Liver (tissue), 3 donors: ENCODE data around the gene PTK7.

Experiments used
- ATF3 ChIP-seq: IDR thresholded peaks from 2 replicates; pipeline ENCODE4 v1.6.1; 2016; ENCODE audit warnings: antibody characterized with exemption
- MAX ChIP-seq: IDR thresholded peaks from 2 replicates; pipeline ENCODE4 v1.6.1; 2016; ENCODE audit warnings: antibody characterized with exemption
- NR2F2 ChIP-seq: IDR thresholded peaks from 2 replicates; pipeline ENCODE4 v1.6.1; 2016; ENCODE audit warnings: antibody characterized with exemption
- RAD21 ChIP-seq, 2 donors: IDR thresholded peaks; 2 replicates each; pipeline ENCODE4 v1.6.1; 2016; ENCODE audit warnings: antibody characterized with exemption in 2 of 2, mild to moderate bottlenecking in 2 of 2
- REST ChIP-seq: IDR thresholded peaks from 2 replicates; pipeline ENCODE4 v1.6.1; 2016; ENCODE audit warnings: antibody characterized with exemption, mild to moderate bottlenecking
- SP1 ChIP-seq: IDR thresholded peaks from 2 replicates; pipeline ENCODE4 v1.6.1; 2018; ENCODE audit warnings: antibody characterized with exemption, mild to moderate bottlenecking
- TAF1 ChIP-seq: conservative IDR thresholded peaks from 2 replicates; pipeline ENCODE4 v1.6.1; 2016; ENCODE audit warnings: antibody characterized with exemption, mild to moderate bottlenecking
- YY1 ChIP-seq: IDR thresholded peaks from 2 replicates; pipeline ENCODE4 v1.6.1; 2016; ENCODE audit warnings: antibody characterized with exemption, mild to moderate bottlenecking
- TF ChIP-seq, protein P1 (sequence below): fragments of 150-350 bp; IDR thresholded peaks from 2 replicates; pipeline ENCODE4 v1.5.1; 2017; ENCODE audit warnings: improper control_type of control experiment, low read depth, low read length; ENCODE audit not compliant: missing input control
- donor health status: healthy.
- donor health status: healthy.

- TF ChIP-seq, protein P1, sequence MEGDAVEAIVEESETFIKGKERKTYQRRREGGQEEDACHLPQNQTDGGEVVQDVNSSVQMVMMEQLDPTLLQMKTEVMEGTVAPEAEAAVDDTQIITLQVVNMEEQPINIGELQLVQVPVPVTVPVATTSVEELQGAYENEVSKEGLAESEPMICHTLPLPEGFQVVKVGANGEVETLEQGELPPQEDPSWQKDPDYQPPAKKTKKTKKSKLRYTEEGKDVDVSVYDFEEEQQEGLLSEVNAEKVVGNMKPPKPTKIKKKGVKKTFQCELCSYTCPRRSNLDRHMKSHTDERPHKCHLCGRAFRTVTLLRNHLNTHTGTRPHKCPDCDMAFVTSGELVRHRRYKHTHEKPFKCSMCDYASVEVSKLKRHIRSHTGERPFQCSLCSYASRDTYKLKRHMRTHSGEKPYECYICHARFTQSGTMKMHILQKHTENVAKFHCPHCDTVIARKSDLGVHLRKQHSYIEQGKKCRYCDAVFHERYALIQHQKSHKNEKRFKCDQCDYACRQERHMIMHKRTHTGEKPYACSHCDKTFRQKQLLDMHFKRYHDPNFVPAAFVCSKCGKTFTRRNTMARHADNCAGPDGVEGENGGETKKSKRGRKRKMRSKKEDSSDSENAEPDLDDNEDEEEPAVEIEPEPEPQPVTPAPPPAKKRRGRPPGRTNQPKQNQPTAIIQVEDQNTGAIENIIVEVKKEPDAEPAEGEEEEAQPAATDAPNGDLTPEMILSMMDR, result no peak
- TF ChIP-seq MAX (no peak), YY1 (no peak), NR2F2 (no peak), SP1 (no peak), RAD21 (IDR thresholded peaks at IDR 0.05) (no peak), TAF1 (no peak), REST (no peak), ATF3 (no peak)
These were observed 13.4 kb downstream of the PTK7 start for GRCh38 chr6:43089467-43089866.
